ENCODE results near the gene NAT9. TPM values are rescaled to one million over a fixed set of nuclear protein-coding genes. Genes with fewer than 3 reads are reported as not detected.

NAT9 gene
- total RNA-seq, 4 donors from 2014 or later = 12.4 to 20.0 (median 18.3) TPM

DNA sequence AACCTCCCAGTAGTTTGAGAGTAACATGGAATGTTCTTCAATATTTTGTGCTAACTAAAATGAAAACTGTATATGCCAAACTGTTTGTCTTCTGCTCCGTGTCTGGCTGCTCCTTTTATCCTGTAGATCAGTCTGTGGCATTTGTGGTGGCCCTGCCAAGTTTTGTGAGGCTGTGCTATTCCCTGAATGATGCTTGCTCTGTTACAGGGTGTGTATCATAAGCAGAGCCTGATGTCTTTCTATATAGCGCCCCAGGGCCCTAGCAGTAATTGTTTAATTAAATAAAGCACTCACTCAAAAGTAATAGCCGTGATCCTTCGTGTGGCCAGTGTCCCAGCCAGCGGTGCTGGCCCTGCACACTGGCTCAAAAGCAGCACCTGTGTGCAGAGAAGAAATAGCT, 27.8 kb upstream of the NAT9 start:
- no peak for TF ChIP-seq CTCF (IDR thresholded peaks at IDR 0.05; ENCODE audit: low read depth)

GRCh38 chr17:74803388-74803930, 27.3 kb upstream of the NAT9 start:
- no peak for TF ChIP-seq CTCF (IDR thresholded peaks at IDR 0.05; ENCODE audit: low read depth)

- no peak for TF ChIP-seq CTCF (IDR thresholded peaks at IDR 0.05; ENCODE audit: low read depth)
Observed at GRCh38 chr17:74801896-74802295, 25.8 kb upstream of the NAT9 start.

GRCh38 chr17:74800531-74800930, 24.4 kb upstream of the NAT9 start:
- no peak for TF ChIP-seq CTCF (IDR thresholded peaks at IDR 0.05; ENCODE audit: low read depth)

DNA sequence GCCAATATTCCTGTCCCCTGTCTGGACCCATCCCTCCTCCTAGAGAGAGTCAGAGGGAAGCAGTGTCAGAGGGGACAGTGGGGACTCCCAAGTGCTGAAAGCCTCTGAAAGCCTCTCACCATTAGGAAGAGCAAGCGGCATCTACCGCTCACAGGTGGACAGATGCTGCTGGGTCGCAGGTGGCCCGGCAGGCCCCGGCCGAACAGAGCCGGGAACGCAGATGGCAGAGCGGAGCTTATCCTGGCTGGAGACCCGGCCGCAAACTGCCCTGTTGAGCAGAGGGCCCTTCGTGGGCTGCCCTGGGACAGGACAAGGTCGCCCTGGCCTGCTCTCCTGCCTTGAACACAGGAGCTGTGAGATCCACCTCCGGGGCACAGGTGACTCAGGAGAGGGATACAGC, 23.0 kb upstream of the NAT9 start:
- TF ChIP-seq CTCF (IDR thresholded peaks at IDR 0.05; ENCODE audit: low read depth) = no peak

DNA sequence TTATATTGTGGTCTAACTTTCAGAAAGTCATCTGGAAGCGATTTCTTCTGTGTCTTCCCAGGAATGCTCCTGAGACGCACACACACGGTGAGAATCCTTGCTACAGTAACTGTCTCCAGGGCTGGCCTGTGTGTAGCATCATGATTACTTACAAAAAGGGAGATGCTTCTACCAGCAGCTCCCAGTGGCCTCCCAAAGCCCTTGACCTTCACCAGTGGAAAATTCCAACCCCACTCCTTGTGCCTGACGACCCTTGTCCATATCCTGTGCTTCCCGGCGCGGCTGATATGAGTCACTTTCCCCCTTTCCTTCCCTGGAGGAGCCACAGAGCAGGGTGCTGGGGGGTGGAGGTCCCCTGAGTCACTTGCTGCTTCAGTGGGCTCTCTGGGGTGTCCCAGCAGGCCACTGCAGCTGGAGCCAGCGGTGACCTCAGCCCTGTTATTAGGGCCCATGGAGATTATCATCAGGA, 22.1 kb upstream of the NAT9 start:
- no peak for TF ChIP-seq CTCF (IDR thresholded peaks at IDR 0.05; ENCODE audit: low read depth)

DNA sequence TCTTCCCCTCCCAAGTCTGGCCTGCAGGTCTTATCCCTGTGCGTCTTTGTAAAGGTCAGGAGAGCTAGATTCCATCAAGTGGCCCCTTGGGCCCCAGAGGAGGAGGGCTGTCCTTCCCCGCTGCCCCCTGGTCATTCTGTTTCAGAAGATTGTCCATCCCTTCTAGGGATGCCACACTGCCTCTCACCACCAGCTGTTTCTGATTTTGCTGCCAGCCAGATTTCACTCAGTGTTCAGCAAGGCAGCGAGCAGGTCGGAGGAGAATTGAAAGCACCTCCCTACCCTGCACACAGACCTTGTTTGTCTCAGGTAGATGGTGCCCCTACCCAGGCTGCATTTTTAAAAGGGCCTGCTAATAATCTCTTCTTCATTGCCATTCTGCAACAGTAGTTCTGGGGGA, 21.7 kb upstream of the NAT9 start:
- no peak for TF ChIP-seq CTCF (IDR thresholded peaks at IDR 0.05; ENCODE audit: low read depth)

Data from subcutaneous adipose tissue (tissue), 4 donors.